MM.1S (cell line): Measurements from ENCODE around the gene USO1.

Experiments
- DNase-seq: peaks from one replicate; pipeline ENCODE4 v3.0.0-alpha.2; 2015
- H2AFZ ChIP-seq: fragments of 300-600 bp; sonication (generic); 2 replicates; pipeline ENCODE4 v1.6.0; 2016; ENCODE audit warnings: antibody characterized with exemption, low read length
- H3F3A ChIP-seq: fragments of 300-600 bp; sonication (generic); 2 replicates; pipeline ENCODE4 v1.6.1; 2016; ENCODE audit warnings: mild to moderate bottlenecking, antibody characterized with exemption, low read length, moderate library complexity, mixed read lengths; ENCODE audit not compliant: insufficient read depth
- H3K27ac ChIP-seq: fragments of 300-600 bp; sonication (generic); 2 replicates; pipeline ENCODE4 v1.5.1; 2016; ENCODE audit warnings: mild to moderate bottlenecking, low read length
- H3K27me3 ChIP-seq: fragments of 300-600 bp; sonication (generic); replicated peaks from 2 replicates; pipeline ENCODE4 v1.6.0; 2016; ENCODE audit warnings: low read length; ENCODE audit not compliant: insufficient read depth
- H3K36me3 ChIP-seq: fragments of 300-600 bp; sonication (generic); replicated peaks from 2 replicates; pipeline ENCODE4 v1.6.1; 2016; ENCODE audit warnings: mild to moderate bottlenecking, low read length, mixed read lengths; ENCODE audit not compliant: insufficient read depth
- H3K4me1 ChIP-seq: fragments of 300-600 bp; sonication (generic); 2 replicates; pipeline ENCODE4 v1.6.1; 2016; ENCODE audit warnings: low read length, mixed read lengths
- H3K4me2 ChIP-seq: fragments of 300-600 bp; sonication (generic); 2 replicates; pipeline ENCODE4 v1.6.0; 2016; ENCODE audit warnings: low read depth, low read length
- H3K4me3 ChIP-seq: fragments of 300-600 bp; sonication (generic); 2 replicates; pipeline ENCODE4 v1.5.1; 2016; ENCODE audit warnings: low read length, mixed read lengths
- H3K79me2 ChIP-seq: fragments of 300-600 bp; sonication (generic); 2 replicates; pipeline ENCODE4 v1.6.1; 2016; ENCODE audit warnings: mixed run types, low read length, mixed read lengths
- H3K9ac ChIP-seq: fragments of 300-600 bp; sonication (generic); 2 replicates; pipeline ENCODE4 v1.6.1; 2016; ENCODE audit warnings: low read length, mixed read lengths
- H3K9me2 ChIP-seq: fragments of 300-600 bp; sonication (generic); replicated peaks from 2 replicates; pipeline ENCODE4 v1.6.1; 2016; ENCODE audit warnings: mild to moderate bottlenecking, low read length, mixed read lengths; ENCODE audit not compliant: insufficient read depth
- H3K9me3 ChIP-seq: fragments of 300-600 bp; sonication (generic); replicated peaks from 2 replicates; pipeline ENCODE4 v1.6.1; 2016; ENCODE audit warnings: mild to moderate bottlenecking, low read length, mixed read lengths; ENCODE audit not compliant: insufficient read depth
- H4K20me1 ChIP-seq: fragments of 300-600 bp; sonication (generic); 2 replicates; pipeline ENCODE4 v1.6.1; 2016; ENCODE audit warnings: mild to moderate bottlenecking, low read length, moderate library complexity, mixed read lengths; ENCODE audit not compliant: insufficient read depth
- EZH2 ChIP-seq: fragments of 300-600 bp; sonication (generic); optimal IDR thresholded peaks from 2 replicates; pipeline ENCODE3; 2017; ENCODE audit warnings: low read depth, mild to moderate bottlenecking, antibody characterized with exemption, low read length, mixed read lengths
- EZH2phosphoT487 ChIP-seq: fragments of 300-600 bp; sonication (generic); IDR thresholded peaks from 2 replicates; pipeline ENCODE4 v1.6.1; 2018; ENCODE audit warnings: antibody characterized with exemption, low read length
- TF ChIP-seq, protein P1 (sequence below): fragments of 300-600 bp; sonication (generic); IDR thresholded peaks from 2 replicates; pipeline ENCODE4 v1.5.1; 2016; ENCODE audit warnings: antibody characterized with exemption, low read length, mixed read lengths

Gene USO1

GRCh38 chr4:75849461-75849860, 125.1 kb downstream of the USO1 start:
- no peaks in the 10 kb centered on the region for H3K9me3 ChIP-seq
- no peaks in the 10 kb centered on the region for H3K27me3 ChIP-seq
- no peak overlapping the region for H2AFZ ChIP-seq
- TF ChIP-seq EZH2phosphoT487, result no peak
- no peak for TF ChIP-seq EZH2
- TF ChIP-seq, protein P1, sequence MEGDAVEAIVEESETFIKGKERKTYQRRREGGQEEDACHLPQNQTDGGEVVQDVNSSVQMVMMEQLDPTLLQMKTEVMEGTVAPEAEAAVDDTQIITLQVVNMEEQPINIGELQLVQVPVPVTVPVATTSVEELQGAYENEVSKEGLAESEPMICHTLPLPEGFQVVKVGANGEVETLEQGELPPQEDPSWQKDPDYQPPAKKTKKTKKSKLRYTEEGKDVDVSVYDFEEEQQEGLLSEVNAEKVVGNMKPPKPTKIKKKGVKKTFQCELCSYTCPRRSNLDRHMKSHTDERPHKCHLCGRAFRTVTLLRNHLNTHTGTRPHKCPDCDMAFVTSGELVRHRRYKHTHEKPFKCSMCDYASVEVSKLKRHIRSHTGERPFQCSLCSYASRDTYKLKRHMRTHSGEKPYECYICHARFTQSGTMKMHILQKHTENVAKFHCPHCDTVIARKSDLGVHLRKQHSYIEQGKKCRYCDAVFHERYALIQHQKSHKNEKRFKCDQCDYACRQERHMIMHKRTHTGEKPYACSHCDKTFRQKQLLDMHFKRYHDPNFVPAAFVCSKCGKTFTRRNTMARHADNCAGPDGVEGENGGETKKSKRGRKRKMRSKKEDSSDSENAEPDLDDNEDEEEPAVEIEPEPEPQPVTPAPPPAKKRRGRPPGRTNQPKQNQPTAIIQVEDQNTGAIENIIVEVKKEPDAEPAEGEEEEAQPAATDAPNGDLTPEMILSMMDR, result no peak
- no peaks in the 10 kb centered on the region for H3K36me3 ChIP-seq
- peaks cover 11% of the 10 kb centered on the region; the same call in 1 of the 2 replicates for H3K4me1 ChIP-seq
- H3K79me2 ChIP-seq, result no peaks in the 10 kb centered on the region
- no peaks in the 10 kb centered on the region for H4K20me1 ChIP-seq
- H3F3A ChIP-seq, result no peaks in the 10 kb centered on the region
- no peaks in the 10 kb centered on the region for H3K9me2 ChIP-seq
- no peak for DNase-seq
- no peak overlapping the region for H3K4me3 ChIP-seq
- no peak overlapping the region for H3K27ac ChIP-seq
- no peak overlapping the region for H3K4me2 ChIP-seq
- H3K9ac ChIP-seq, result no peak overlapping the region

- Histone ChIP-seq H3K4me3 (no peak overlapping the region), H2AFZ (no peak overlapping the region), H3F3A (no peaks in the 10 kb centered on the region), H3K27ac (no peak overlapping the region), H3K36me3 (no peaks in the 10 kb centered on the region), H3K9ac (no peak overlapping the region), H3K9me3 (no peaks in the 10 kb centered on the region), H3K27me3 (no peaks in the 10 kb centered on the region), H3K79me2 (no peaks in the 10 kb centered on the region), H4K20me1 (no peaks in the 10 kb centered on the region), H3K4me1 (no peaks in the 10 kb centered on the region), H3K4me2 (no peak overlapping the region), H3K9me2 (no peaks in the 10 kb centered on the region)
- no peak for DNase-seq
- TF ChIP-seq EZH2phosphoT487, result no peak
- TF ChIP-seq EZH2, result no peak
- TF ChIP-seq, protein P1, result no peak
Measured at GRCh38 chr4:75858721-75859120, 134.3 kb downstream of the USO1 start.

GRCh38 chr4:75860606-75861005, 136.2 kb downstream of the USO1 start:
- Histone ChIP-seq H3K36me3 (no peaks in the 10 kb centered on the region), H3K27ac (no peak overlapping the region), H3F3A (no peaks in the 10 kb centered on the region), H4K20me1 (no peaks in the 10 kb centered on the region), H3K79me2 (no peaks in the 10 kb centered on the region), H3K4me2 (no peak overlapping the region), H3K27me3 (no peaks in the 10 kb centered on the region), H3K9ac (no peak overlapping the region), H3K4me1 (no peaks in the 10 kb centered on the region), H3K9me2 (no peaks in the 10 kb centered on the region), H3K4me3 (no peak overlapping the region), H3K9me3 (no peaks in the 10 kb centered on the region), H2AFZ (no peak overlapping the region)
- DNase-seq, result no peak
- TF ChIP-seq, protein P1, result no peak
- TF ChIP-seq EZH2phosphoT487 (no peak), EZH2 (no peak)
